Esophagus muscularis mucosa (tissue), 3 donors: ENCODE measurements around the gene CBLB.

Experiments used
- CTCF ChIP-seq, 3 experiments: fragments of 200-600 bp in 2 of 3; fragments of 450-650 bp in 1 of 3; sonication (generic) in 2 of 3; IDR thresholded peaks; one replicate each; pipeline ENCODE4 v1.5.1; 2017 to 2019; ENCODE audit warnings: antibody characterized with exemption in 3 of 3, mild to moderate bottlenecking in 2 of 3, moderate library complexity in 1 of 3
- POLR2A ChIP-seq: fragments of 450-650 bp; IDR thresholded peaks from one replicate; pipeline ENCODE4 v1.6.1; 2017; ENCODE audit warnings: antibody characterized with exemption, moderate library complexity, mild to moderate bottlenecking, low read depth

DNA sequence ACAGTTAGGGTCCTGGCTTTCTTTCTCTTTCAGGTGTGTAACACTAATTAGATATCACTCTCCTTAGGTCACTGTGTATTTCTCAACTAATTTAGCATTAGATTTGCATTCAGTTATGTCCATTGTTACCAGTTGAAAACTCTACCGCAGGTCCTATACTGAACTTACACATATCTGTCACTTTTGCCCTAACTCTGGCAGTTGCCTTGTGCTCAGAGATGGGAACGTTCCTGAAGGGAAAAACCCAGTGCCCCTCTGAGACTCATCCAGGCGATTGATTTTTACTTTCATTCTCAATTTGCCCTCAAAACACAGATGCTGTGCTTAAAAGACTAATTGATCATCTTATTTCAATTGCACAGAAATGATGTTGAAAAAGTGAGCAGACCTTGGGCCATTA is 253.0 kb downstream of the CBLB start:
- TF ChIP-seq POLR2A (no peak), CTCF (IDR thresholded peaks at IDR 0.05) (no peak)
